Left renal cortex interstitium (tissue), 4 donors: ENCODE results near the gene BCL2. TPM values are rescaled to one million over a fixed set of nuclear protein-coding genes. Genes with fewer than 3 reads are reported as not detected.
A peak's percentile ranks its signal among the peaks of the same experiment; 100 is the strongest.

ENCODE experiments used
- DNase-seq, 4 donors: peaks; one replicate each; pipeline ENCODE4 v3.0.0-alpha.2; 2013; ENCODE audit warnings: low read depth in 4 of 4, low spot score in 2 of 4, missing footprints in 1 of 4
- polyA plus RNA-seq, 4 donors: library from polyadenylated mRNA; unstranded; fragments of 120-200 nt; gene quantifications; one replicate each; pipeline ENCODE4 v1.2.1, GENCODE V29; 2013; ENCODE audit not compliant: insufficient read length in 4 of 4

Gene BCL2
- polyA plus RNA-seq, 4 donors: 22.1 to 27.1 (median 23.5) TPM

DNA sequence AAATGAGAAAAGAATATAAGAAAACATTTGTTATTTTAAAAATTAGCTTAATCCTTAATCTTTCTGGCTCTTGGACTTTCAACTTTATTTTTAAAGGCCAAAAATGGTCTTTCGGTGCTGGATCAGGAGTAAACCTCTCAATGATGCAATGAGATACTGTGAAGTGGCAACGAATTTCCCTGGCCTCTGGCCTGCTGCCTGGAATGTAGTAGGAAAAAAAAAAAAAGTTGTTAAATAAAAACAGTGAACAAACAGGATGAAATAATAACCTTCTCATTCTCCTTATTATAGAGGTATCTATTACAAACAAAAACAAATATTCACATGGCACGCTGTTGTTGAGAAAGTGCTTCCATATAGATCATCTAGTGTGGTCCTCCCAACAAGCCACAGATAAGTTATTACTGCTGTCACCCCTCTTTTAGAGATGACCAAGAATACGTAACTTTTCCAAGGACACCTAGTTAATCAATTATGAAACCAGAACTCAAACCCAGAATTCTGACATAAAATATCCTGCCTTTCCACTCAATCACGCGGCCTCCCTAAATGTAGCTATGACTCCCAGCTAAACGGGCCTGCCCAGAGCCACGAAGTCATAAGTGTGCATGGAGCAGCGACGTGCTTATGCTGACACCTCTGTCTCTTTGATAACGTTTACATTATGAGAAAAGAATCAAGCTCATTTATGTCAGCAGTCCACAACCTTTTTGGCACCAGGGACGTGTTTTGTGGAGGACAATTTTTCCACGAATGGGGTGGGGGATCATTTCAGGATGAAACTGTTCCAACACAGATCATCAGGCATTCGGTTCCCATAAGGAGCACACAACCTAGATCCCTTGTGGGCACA lies 170.9 kb downstream of the BCL2 start:
- DNase-seq: no peak

DNA sequence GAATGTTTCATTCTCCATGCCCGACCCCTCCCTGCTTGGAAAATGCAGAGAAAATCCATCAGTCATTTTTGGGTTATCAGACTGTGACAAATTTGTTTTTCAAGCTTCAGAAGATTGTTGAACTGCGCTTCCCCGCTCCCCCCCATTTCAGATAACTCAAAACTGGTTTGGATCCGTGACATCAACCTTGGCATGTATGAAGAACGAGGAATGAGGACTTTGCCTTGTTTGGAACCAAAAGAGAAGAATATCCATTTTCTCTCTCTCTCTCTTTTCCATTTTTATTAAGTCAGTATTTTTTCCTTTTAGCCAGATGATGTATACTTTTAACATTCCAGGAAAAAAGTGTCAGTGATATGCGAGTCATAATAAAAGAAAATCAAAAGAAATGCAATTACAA lies 171.6 kb downstream of the BCL2 start:
- no peak for DNase-seq

DNA sequence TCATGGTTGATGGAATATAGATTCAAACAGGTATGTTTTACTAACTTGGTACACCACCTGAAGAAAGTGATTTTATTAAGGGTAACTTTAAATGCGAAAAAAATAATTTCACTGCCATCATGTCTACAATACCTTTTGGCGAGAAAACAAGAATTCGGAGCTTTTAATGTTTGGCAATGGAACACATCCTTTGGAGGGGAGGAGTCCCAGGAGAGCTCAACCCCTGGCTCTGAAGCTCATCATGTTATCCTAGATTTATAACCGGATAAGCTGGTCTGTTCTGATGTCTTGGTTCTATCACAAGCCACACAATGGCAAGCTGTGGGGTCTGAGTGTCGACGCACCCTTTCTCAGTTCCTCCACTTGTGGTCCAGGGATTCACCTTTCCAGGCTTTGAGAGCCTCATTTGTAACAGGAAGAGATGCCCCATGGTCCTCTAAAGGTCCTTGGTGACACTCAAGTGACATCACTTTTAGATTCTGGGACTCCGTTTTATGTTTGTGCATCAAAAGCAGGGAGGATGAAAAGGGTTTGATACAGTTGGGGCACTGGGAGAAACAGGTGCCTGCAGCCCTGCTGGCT lies 172.7 kb downstream of the BCL2 start:
- no peak for DNase-seq

DNA sequence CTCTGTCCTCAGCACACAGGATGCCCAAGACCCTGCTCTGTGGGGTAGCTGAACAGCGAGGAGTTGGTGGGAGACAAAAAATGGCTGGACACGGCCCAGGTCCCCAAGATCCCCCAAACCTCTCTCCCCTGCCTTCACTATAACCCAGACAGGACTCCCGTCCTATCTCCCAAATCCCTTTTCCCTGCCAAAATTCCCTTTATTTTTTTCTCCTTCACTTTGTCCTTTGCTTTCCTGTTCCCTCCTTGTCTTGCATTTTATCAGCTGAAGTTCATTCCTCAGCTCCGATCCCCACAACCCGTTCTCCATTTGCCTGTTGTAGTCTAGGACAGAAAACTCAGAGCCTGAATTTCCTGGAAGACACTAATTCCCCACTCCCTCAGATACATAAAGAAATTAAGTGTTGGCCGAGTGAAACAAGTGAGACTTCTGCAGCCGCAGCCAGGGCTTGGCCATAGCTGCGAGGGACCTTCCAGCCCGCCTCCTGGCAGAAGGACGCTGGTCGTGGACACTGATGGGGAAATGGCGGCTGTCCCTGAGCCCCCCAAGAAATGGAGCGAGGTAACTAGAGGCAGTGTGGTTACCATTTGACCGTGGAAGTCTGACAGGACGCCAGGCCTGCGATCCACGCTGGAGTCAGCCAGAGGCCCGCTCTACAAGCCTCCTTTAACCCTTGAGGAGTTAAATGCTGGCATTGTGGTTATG lies 173.6 kb downstream of the BCL2 start:
- DNase-seq: no peak

DNA sequence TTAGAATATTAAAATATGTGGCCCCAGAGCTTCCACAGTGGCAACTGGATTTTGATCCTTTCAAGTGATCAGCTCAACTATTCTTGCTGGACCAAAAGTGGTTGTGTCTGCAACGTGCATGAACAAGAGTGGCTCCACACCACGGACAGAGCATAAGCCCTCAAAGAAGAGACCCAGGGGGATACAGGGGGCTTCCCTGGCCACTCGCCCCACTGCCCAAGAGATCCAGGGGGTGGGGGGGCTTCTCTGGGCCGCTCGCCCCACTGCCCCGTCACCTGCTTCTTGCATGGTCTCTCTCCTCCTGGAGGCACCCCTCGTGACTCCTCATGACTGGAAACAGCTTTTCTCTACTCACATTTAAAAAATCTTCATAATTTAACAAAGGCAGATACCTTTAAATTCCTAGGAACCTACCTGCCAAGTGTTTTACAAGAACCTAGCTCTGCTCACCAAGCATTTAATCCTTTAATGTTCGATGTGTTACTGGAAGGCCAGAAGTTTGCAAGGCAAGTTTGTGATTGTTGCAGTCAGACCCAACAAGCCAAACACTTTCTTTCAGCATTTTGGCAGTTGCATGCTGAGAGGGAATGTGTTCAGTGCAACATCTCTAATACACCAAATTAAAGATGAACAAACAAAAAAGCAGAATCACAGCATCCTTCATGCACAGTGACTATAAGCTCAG lies 174.3 kb downstream of the BCL2 start:
- no peak for DNase-seq

DNA sequence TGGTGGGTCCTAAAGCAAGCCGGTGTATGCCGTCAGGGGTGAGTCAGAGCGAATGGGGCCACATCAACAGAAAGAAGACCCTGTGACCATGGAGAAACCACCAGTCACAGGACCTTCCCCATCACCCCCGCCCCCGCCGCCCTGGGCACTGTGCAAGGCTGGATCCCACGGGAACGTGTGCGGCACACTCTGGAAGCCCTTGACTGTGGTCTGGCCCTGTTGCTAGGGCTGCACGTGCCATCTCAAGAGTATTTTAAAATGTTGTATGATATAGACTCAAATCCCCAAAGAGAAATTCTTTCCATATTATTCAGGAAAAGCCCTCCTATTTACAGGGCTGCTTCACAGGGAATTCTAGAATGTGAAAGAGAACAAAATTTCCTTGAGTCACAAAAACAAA lies 174.8 kb downstream of the BCL2 start:
- DNase-seq: no peak

DNA sequence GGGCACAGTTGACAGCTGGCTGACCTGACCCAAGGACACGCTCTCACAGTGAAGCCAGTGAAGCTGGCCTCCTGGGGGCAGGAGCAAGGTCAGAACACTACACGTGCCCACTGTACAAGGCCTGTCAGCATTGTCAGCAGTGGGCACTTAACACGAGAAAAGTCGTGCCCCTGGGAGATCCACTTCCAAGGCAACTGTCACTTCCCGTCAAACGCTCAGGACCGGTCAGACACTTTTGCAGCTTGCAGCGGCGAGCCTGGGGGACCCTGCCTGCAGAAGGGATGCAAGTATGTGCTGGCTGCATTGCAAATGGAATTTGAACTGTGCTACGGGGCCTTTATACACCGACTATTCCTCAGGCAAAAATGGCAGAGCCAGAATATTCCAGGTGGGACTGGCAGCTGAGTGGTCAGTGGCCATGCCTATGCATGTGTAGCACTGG lies 176.2 kb downstream of the BCL2 start:
- DNase-seq: no peak

DNA sequence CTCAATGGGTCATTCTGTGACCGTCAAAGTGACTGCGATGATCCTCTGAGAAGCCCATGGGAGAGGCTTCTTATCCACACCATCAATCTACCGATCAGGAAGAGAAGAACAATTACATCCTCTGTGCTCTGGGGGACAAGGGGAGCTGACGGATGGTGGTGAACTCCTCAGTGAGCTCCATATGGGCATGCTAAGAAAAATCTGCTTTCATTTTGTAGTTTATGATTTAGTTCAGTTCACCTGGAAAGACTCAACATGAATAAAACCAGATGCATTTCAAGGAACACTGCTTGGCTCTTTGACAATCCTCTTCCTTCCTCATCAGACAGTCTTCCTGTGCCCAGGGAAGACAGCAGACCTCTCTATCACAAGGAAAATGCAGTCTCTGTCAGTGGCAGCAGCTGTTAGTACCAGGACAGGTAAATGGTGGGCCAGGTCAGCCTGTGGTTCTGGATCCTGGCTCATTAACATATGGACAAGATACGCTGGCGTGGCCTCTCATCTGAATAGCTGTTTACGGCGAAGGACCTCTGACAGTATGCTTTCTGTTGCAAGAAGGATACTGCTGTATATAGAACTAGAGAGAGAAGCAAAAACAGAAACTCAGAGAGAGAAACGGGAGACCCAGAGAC lies 176.9 kb downstream of the BCL2 start:
- DNase-seq: no peak

DNA sequence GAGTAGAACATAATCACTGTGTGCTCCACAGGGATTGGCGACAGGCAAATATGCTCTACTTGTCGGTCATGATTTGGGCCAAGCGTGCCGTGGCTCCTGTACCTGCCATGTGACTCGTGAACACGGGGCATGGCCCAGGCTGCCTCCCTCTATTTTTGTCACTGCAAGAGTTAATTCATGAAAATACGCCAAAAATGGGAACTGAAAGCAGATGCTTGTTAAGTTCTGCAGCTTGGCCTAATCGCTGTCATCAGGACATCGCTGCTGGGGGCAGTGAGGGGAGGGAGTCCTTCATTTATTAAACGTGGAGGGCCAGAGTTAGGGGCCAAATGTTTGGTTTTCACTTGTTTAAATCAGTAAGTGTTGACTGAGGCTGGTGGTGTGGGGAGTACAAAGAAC lies 177.8 kb downstream of the BCL2 start:
- no peak for DNase-seq

DNA sequence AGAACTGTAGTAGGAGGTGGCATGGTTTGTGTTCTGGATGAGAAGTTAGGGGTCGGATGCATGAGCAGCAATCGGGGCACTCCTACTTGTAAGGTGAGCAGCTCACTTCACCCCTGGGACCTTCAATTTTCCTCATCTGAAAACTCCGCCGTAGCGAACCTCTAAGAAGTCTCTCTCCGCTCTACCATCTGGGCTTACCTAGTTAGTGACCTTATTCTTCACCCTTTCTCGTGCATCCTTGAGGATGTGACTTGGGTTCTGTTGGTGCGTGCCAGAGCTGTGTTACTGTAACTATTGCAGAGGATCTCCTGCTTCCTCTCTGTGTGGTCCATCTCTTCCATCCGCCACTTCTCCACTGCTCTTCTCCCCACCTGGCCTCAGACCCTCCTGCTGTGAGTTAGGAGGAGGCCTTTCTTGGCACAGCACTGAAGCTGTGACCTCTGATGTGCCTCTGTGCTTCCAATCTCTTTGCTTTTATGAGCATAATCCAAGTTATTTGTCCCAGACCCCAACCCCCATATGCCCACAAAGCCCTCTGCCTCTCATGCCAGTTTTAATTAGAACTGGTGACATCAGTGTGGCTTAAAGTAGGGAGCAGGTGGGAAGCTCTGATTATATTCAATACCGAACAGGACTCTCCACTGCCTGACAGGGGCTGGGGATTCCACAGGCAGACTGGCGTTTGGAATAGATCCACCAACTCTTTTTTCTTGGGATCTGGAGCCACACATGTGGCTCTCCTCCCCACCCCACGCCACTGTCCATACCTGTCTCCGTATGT lies 178.4 kb downstream of the BCL2 start:
- no peak for DNase-seq

DNA sequence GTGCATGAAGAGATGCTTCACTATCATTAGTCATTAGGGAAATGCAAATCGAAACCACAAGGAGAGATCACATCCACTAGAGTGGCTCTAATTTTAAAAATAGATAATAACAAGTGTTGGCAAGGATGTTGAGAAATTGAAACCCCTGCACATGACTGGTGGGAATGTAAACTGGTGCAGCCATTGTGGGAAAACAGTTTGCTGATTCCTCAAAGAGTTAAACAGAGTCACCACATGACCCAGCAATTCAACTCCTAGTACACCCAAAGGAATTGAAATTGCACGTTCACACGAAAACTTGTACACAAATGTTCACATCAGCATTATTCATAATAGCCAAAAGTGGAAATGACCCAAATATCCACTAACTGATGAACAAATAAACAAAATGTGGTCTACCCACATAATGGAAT lies 179.5 kb downstream of the BCL2 start:
- DNase-seq: no peak

DNA sequence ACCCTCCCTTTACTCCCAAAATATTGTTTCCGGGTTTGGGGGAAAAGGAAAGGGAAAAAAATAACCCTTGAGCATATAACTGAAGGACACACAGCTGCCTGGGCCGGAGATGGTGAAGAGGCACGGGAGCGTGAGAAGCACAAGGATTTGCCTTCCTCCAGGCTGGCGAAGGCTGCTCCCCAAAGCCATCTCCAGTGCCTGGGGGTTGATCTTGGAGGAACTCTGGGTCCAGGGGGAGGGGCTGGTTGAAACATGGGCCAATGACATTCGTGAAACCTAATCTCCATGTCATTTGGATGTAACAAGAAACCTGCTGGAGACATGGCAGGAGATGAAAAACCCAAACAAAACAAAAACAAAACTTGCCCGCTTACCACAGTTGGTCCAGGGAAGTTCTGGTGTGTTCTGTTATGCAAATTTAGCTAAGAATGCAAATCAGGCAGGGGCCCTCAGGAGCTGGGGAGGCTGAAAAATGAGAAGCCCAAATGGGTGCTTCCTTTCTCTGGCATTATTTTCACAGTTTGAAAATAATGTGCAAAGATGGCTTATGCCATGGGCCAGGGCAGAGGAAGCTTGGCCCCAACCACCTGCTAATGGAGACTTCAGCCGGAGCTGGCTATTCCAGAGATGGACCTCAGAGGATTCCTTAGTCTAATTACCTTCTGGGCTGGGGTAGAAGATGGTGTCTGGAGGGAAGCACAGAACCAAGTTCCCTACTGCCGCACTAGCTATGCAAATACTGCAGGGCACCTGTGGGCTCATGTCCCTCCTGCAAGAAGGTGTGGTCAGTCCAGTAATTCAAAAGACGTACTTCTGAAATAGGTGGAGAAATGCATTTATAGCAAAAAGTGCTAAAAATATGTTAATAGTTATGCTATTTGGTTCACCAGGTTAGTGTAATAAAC lies 180.9 kb downstream of the BCL2 start:
- peak in 1 of 4 donors; percentile 41 for DNase-seq

DNA sequence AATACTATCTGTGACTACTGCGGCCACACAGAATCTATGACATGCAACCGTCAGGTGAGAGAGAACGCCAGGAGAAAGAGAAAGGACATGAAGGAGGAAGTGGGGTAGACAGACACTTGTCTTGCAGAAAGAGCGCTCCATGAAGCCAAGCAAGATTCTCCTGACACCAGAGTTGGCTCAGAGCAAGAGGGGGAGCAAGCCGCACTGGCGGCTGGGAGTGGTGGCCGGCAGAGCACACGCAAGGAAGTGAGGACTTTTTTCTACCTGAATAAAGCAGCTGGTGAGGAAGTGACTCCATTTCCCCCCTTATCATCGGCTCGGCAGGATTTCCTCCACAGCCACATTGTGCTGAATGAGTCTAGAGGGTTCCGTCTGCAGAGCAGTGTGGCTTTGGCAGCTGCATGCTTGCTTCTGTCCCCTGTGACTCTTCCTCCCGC lies 181.6 kb downstream of the BCL2 start:
- DNase-seq: no peak

DNA sequence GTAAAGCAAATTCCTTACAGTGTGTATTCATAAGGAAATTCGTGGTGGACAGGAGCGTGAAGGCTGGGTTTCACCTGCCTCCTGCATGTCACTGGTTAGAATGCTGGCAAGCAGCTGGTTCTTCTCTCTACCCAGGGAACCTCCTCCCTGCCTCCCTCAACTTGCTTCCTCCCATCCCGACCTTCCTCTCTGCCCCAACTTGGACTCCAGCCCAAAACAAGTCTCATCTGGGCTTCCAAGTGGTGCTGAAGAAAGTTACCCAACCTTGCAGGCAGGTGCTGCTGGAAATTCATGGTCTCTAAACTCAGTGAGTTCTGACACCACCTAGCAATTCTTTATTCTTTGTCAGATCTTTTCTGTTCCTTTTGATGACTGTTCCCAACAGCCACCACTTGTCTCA lies 184.5 kb downstream of the BCL2 start:
- no peak for DNase-seq

DNA sequence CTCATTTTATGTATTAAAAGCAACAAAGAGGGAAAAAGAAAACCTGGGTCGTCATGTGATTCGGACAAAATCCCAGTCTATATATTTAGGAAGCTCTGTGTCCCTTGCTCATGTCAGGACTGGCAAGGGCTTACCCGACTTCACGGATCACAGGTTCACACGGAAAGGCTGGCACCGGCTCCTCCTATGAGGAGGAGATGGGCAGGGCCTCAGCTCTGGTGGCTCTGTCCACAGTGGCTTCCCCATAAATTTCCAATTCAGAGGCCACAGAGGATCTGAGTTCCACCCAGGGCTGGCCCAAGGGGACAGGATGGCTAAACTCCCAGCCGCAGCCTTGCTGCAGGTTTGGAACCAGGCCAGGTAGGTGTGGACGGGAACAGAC lies 186.8 kb downstream of the BCL2 start:
- DNase-seq: no peak

DNA sequence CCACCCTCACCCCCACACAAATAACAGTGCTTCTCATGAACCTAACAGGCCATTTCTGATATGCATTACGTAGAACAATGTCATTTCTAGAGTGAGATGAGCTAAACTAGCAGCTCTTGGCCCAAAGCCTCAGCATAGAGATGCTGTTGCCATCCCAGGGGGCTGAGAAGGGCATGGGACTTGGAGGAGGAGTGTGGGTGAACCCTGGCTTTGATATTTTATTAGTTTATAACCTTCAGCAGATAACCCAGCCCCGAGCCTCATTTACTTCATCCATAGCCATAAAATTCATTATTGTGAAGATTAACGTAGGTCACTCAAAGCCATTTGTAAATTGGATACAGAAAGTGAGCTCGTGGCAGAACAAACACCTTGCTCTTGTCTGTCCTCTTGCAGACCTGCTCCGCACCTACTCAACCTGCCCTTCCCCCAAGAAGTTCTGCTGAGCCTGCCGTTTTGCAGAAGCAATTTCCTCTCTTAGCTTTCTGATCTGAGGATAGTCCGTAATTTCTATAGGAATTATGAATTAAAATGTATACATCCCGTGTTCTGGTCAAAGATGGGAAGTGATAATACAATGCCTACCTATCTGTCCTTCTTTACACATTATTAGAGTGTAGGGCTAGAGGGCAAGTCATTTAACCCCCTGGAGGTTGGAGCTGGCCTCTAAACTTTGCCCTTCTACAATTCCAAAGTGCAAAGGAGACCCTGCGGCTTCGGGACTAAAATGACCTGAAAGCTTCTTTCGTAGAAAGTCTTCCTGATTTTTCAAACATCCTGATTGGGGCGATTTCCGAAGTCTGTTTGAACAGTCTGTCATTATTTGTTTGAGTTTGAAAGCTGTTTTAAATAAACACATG lies 187.4 kb downstream of the BCL2 start:
- no peak for DNase-seq

DNA sequence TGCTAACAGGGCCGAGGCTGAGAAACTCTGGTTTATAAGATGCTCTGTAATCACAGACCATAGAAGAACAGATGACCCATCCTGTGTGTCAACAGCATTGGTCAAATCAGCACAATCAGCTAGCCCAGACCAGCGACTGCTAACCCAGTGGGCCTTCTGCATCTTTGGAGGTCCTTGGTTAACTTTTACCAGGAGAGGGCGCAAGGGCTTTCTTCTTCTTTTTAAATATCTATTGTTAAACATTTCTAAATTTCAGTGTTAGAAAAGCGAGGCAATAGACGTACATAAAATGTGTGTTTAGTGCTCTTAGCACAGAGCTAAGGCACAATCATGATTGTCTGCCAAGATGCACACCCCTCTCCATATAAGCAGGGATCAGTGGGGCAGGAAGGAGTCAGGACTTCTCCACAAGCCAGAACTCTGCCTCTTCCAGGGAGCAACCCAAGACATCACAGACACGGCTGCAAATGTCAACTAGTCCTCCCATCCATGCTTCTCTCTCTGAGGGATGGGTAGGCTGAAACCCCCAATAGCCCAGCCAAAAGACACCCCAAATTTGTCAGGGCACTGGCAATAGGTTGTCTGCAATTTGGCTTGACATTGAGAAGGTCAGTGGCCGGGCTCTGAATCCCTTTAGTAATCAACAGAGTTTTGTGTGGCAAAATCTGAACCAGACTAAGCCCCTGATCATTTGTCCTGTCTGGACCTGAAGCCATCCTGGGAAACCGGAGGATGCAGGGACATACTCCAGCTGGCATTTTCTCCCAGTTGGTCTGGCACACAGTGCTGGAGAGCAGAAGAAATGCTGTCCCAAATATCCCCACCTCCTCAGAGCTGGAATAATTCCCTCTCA lies 188.2 kb downstream of the BCL2 start:
- peak in 1 of 4 donors; percentile 63 for DNase-seq
